Spleen (tissue), 7 donors: Measurements from ENCODE around the gene SPATA22.

Experiments
- CTCF ChIP-seq, 11 experiments: fragments of 200-600 bp in 7 of 11; fragments of 450-650 bp in 4 of 11; sonication (generic) in 4 of 11; IDR thresholded peaks in 8 of 11; conservative IDR thresholded peaks in 3 of 11; 1 replicate in 7 of 11; 2 replicates in 4 of 11; pipeline versions ENCODE4 v1.4.0 to v1.8.0; 2016 to 2021; ENCODE audit warnings: antibody characterized with exemption in 11 of 11, inconsistent platforms in 4 of 11, mild to moderate bottlenecking in 1 of 11
- POLR2A ChIP-seq, 3 donors: fragments of 450-650 bp; IDR thresholded peaks; one replicate each; pipeline ENCODE4 v1.5.1; 2017; ENCODE audit warnings: antibody characterized with exemption in 3 of 3, mild to moderate bottlenecking in 1 of 3
- POLR2AphosphoS5 ChIP-seq, 3 donors: sonication (generic); formaldehyde crosslinking; IDR thresholded peaks; one replicate each; pipeline ENCODE4 v1.5.1; 2017; ENCODE audit warnings: antibody characterized with exemption in 3 of 3
- donor health status: DM: no; HTN: no; CAD: no; lungs with moderate emphysema.
- donor health status: DM: no; HTN: no; CAD: no.
- donor health status: DM: no; HTN: no; CAD: no.

- no peak for TF ChIP-seq CTCF (IDR thresholded peaks at IDR 0.05 in 8 of 11, conservative IDR thresholded peaks at IDR 0.05 in 3 of 11)
- no peak for TF ChIP-seq POLR2A (IDR thresholded peaks at IDR 0.05)
- no peak for TF ChIP-seq POLR2AphosphoS5 (IDR thresholded peaks at IDR 0.05)
Measured at GRCh38 chr17:3475812-3476610, 4.4 kb upstream of the SPATA22 start, which contains the start of gene ASPA.
